Transverse colon (tissue), 4 donors: ENCODE results near the gene YTHDF1. TPM values are rescaled to one million over a fixed set of nuclear protein-coding genes. Genes with fewer than 3 reads are reported as not detected.

Experiments
- DNase-seq: peaks from one replicate; pipeline ENCODE4 v3.0.0-alpha.2; 2019
- H3K27ac ChIP-seq, 4 donors: fragments of 200-600 bp; sonication (generic); 2 replicates each; pipeline ENCODE4 v1.5.1; 2016 to 2018; ENCODE audit warnings: inconsistent platforms in 4 of 4
- H3K27me3 ChIP-seq: fragments of 200-600 bp; sonication (generic); 2 replicates; pipeline ENCODE4 v1.5.1; 2017; ENCODE audit warnings: inconsistent platforms
- H3K36me3 ChIP-seq, 4 donors: fragments of 200-600 bp; sonication (generic); 2 replicates each; pipeline ENCODE4 v1.5.1; 2017 to 2019; ENCODE audit warnings: inconsistent platforms in 4 of 4
- H3K4me1 ChIP-seq, 4 donors: fragments of 200-600 bp; sonication (generic); 2 replicates each; pipeline ENCODE4 v1.5.1; 2017 to 2020; ENCODE audit warnings: inconsistent platforms in 4 of 4
- H3K4me3 ChIP-seq, 4 donors: fragments of 200-600 bp; sonication (generic); 1 replicate in 1 of 4; 2 replicates in 3 of 4; pipeline versions ENCODE4 v1.5.1 to v1.6.1; 2017 to 2019; ENCODE audit warnings: inconsistent platforms in 4 of 4
- H3K9me3 ChIP-seq, 2 donors: fragments of 200-600 bp; sonication (generic); 2 replicates each; pipeline ENCODE4 v1.5.1; 2017 to 2019; ENCODE audit warnings: inconsistent platforms in 2 of 2
- EP300 ChIP-seq: sonication (generic); formaldehyde crosslinking; IDR thresholded peaks from one replicate; pipeline ENCODE4 v1.6.1; 2017; ENCODE audit warnings: antibody characterized with exemption, low read depth
- POLR2A ChIP-seq: fragments of 450-650 bp; IDR thresholded peaks from one replicate; pipeline ENCODE4 v1.6.1; 2016; ENCODE audit warnings: antibody characterized with exemption, mild to moderate bottlenecking, moderate library complexity
- POLR2AphosphoS5 ChIP-seq, 3 donors: sonication (generic); formaldehyde crosslinking; IDR thresholded peaks; one replicate each; pipeline ENCODE4 v1.6.1; 2016; ENCODE audit warnings: antibody characterized with exemption in 3 of 3
- WGBS, 2 donors: methylation state at CpG; one replicate each; pipeline ENCODE4 v1.1.5; 2018; ENCODE audit warnings: low coverage in 1 of 2; 5-methylcytosine and 5-hydroxymethylcytosine counted together
- in situ Hi-C, 4 donors: fragments of 200-750 bp; cut with MboI; loops; one replicate each; pipeline versions ENCODE4 v1.15.0 to v1.15.1; 2017; ENCODE audit warnings: low sequenced_read_pairs in 3 of 4, low pct_ligation_motif_present in 1 of 4, low pct_unique_long_range_greater_than_20kb in 1 of 4
- intact Hi-C: fragments of 100-400 bp; cut with DNase I; formaldehyde crosslinking; loops from one replicate; pipeline ENCODE4 v1.15.1; 2023; ENCODE audit warnings: low total_unique reads
- total RNA-seq, 4 donors: library from RNA; depleted of rRNA; stranded (reverse); fragments of >200 nt; gene quantifications; one replicate each; pipeline ENCODE4 v1.1.0, GENCODE V29; 2016
- TF ChIP-seq, protein P1 (sequence below), 5 experiments: fragments of 200-600 bp in 3 of 5; fragments of 450-650 bp in 2 of 5; sonication (generic) in 3 of 5; IDR thresholded peaks; 1 replicate in 2 of 5; 2 replicates in 3 of 5; pipeline ENCODE4 v1.5.1; 2016 to 2017; ENCODE audit warnings: antibody characterized with exemption in 5 of 5, inconsistent platforms in 3 of 5, mild to moderate bottlenecking in 2 of 5, moderate library complexity in 1 of 5

YTHDF1 gene
- total RNA-seq, 4 donors from 2014 or later, result 29.4 to 35.2 (median 32.9) TPM

DNA sequence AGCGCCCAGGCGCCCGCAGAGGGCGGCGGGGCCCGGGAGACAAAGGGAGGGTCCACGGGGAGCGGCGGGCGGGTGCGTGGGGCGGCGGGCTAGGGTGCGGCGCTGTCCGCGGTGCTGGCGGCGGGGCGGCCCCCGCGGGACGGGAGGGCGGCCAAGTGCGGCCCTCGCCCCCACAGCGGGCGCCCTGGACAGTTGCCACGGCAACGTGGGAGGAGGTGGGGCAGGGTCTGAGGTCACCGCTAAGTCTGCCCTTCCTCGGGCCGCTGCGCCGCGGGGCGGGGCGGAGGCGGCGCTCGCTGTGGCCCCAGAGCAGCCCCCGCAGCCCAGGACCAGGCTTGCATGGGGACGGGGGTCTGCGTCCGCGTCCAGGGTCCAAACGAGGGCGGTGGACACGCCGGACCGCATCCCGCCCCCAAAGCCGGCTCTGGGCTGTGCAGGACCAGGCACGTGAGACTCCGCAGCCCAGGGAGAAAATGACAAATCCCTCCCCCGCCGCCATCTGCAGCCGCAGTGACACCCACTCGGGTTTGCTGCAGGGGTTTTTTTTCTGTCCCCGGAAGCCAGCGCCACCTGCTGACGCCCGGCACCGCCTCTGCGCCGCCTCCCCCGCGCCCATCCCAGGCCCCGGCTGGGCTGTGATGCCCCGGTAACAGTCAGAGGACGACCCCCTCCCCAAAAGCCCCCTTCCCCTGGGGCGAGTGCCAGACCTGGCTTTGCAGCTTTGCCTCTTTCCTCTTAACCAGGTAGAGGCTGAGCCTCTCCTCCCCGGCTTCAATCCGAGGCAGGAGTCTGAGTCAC, 36.8 kb downstream of the YTHDF1 start:
- no peaks in the 10 kb centered on the region for H3K36me3 ChIP-seq
- no peak overlapping the region for H3K27ac ChIP-seq
- peaks cover 0 to 33% (median 19%) of the 10 kb centered on the region in 4 donors for H3K4me1 ChIP-seq
- peak; percentile 33 for DNase-seq
- H3K4me3 ChIP-seq, result peak overlapping the region in 1 of 4 donors; percentile 35
- no peaks in the 10 kb centered on the region for H3K9me3 ChIP-seq
- WGBS, 2 donors, result 1% methylated on average over 35 of the region's 74 CpGs; no CpG with 5 or more reads in 1 of the 2 donors
- TF ChIP-seq, protein P1, sequence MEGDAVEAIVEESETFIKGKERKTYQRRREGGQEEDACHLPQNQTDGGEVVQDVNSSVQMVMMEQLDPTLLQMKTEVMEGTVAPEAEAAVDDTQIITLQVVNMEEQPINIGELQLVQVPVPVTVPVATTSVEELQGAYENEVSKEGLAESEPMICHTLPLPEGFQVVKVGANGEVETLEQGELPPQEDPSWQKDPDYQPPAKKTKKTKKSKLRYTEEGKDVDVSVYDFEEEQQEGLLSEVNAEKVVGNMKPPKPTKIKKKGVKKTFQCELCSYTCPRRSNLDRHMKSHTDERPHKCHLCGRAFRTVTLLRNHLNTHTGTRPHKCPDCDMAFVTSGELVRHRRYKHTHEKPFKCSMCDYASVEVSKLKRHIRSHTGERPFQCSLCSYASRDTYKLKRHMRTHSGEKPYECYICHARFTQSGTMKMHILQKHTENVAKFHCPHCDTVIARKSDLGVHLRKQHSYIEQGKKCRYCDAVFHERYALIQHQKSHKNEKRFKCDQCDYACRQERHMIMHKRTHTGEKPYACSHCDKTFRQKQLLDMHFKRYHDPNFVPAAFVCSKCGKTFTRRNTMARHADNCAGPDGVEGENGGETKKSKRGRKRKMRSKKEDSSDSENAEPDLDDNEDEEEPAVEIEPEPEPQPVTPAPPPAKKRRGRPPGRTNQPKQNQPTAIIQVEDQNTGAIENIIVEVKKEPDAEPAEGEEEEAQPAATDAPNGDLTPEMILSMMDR (IDR thresholded peaks at IDR 0.05), result peak in 4 of 5 experiments; percentile 30 to 52 (median 34)
- TF ChIP-seq EP300, result no peak
- peaks cover 83% of the 10 kb centered on the region for H3K27me3 ChIP-seq
- intact Hi-C loops (loop anchor here (5.0 kb wide), 1 partner anchor 122 kb away; no protein-coding TSS in a partner anchor), in situ Hi-C loops (no loop called here)

DNA sequence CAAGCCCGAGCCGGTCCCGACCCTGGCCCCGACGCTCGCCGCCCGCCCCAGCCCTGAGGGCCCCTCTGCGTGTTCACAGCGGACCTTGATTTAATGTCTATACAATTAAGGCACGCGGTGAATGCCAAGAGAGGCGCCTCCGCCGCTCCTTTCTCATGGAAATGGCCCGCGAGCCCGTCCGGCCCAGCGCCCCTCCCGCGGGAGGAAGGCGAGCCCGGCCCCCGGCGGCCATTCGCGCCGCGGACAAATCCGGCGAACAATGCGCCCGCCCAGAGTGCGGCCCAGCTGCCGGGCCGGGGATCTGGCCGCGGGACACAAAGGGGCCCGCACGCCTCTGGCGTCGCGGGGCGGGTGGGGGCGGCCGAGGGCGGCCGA, 37.5 kb downstream of the YTHDF1 start:
- H3K27me3 ChIP-seq, result peaks cover 89% of the 10 kb centered on the region
- in situ Hi-C loops (no loop called here), intact Hi-C loops (loop anchor here (5.0 kb wide), 1 partner anchor 121 kb away; no protein-coding TSS in a partner anchor)
- no peaks in the 10 kb centered on the region for H3K36me3 ChIP-seq
- H3K27ac ChIP-seq, result no peak overlapping the region
- DNase-seq, result no peak
- WGBS, 2 donors, result 20% methylated on average over 2 of the region's 49 CpGs; no CpG with 5 or more reads in 1 of the 2 donors
- H3K4me1 ChIP-seq, result peaks cover 0 to 33% (median 19%) of the 10 kb centered on the region in 4 donors
- H3K4me3 ChIP-seq, result no peak overlapping the region
- no peak for TF ChIP-seq POLR2AphosphoS5 (IDR thresholded peaks at IDR 0.05)
- TF ChIP-seq POLR2A, result no peak
- TF ChIP-seq, protein P1 (IDR thresholded peaks at IDR 0.05), result no peak
- TF ChIP-seq EP300, result no peak
- no peaks in the 10 kb centered on the region for H3K9me3 ChIP-seq

DNA sequence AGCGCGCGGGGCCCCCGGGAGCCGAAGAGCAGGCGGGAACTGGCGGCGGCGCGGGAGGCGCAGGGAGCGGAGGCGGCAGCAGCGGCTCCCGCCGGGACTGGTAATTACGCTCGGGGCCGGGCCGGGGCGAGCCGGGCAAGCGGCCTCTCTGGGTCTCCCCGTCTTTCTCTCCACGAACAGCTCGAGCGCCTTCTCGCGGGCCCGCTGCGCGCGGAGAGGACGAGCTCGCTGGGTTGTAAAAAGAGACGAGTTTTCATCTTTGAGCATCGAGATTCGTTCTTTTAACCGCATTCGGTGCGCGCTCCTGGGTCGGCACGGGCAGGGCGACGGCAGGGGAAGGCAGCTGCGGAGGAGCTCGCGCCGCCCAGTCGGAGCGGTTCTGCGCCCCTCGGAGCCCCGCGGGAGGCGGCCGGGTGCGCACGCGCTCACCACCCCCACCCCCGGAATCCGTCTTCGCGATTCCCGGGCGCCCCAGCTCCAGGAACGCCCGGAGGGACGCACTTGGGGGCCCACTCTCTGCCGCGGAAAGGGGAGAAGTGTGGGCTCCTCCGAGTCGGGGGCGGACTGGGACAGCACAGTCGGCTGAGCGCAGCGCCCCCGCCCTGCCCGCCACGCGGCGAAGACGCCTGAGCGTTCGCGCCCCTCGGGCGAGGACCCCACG, 38.0 kb downstream of the YTHDF1 start:
- in situ Hi-C loops, result no loop called here
- no peak overlapping the region for H3K27ac ChIP-seq
- TF ChIP-seq EP300, result no peak
- TF ChIP-seq, protein P1 (IDR thresholded peaks at IDR 0.05), result no peak
- no peak for TF ChIP-seq POLR2AphosphoS5 (IDR thresholded peaks at IDR 0.05)
- no peak for TF ChIP-seq POLR2A
- H3K27me3 ChIP-seq, result peaks cover 94% of the 10 kb centered on the region
- intact Hi-C loops, result loop anchor here (5.0 kb wide), 1 partner anchor 121 kb away; no protein-coding TSS in a partner anchor
- no peak for DNase-seq
- H3K4me1 ChIP-seq, result peaks cover 0 to 33% (median 19%) of the 10 kb centered on the region in 4 donors
- no peaks in the 10 kb centered on the region for H3K9me3 ChIP-seq
- peak overlapping the region in 1 of 4 donors; percentile 9 for H3K4me3 ChIP-seq
- 3% methylated on average over 32 of the region's 90 CpGs; no CpG with 5 or more reads in 1 of the 2 donors for WGBS, 2 donors
- H3K36me3 ChIP-seq, result no peaks in the 10 kb centered on the region

DNA sequence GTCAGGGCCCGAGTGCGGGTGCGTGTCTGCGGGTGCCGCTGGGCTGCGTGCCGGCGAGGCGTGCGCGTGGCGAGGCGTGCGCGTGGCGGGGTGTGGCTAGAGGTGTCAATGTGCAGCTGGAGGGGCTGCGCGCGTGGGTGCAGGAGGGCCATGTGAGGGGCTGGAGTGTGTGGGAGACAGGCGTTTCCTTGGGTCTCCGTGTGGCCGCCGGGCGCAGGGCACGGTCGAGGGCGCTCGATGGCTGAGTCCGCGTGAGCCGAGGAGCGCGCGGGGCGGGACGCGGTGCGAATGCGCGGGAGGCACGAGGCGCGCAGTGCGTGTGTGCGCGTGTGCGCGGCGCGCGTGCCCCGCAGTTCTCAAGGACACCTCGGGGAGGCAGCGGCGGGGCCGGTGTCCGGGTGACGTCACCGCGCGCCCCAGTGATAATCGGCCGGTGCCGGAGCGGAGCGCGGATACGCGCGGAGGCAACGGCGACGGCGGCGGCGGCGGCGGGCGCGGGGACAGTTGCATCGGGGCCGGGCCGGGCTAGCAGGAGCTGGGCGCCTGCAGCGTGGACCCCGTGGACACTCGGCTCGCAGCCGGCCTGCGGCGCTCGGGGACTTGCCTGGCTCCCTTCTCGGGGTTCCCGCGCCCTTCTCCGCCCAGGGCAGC, 38.7 kb downstream of the YTHDF1 start:
- no peak for TF ChIP-seq POLR2AphosphoS5 (IDR thresholded peaks at IDR 0.05)
- TF ChIP-seq POLR2A, result no peak
- TF ChIP-seq, protein P1 (IDR thresholded peaks at IDR 0.05), result no peak
- TF ChIP-seq EP300, result no peak
- Histone ChIP-seq H3K27me3 (peaks cover 94% of the 10 kb centered on the region), H3K4me1 (peaks cover 0 to 33% (median 19%) of the 10 kb centered on the region in 4 donors), H3K36me3 (no peaks in the 10 kb centered on the region), H3K27ac (no peak overlapping the region), H3K9me3 (no peaks in the 10 kb centered on the region), H3K4me3 (peak overlapping the region in 1 of 4 donors; percentile 9)
- WGBS, 2 donors, result 5% methylated on average over 78 of the region's 96 CpGs; no CpG with 5 or more reads in 1 of the 2 donors
- intact Hi-C loops (loop anchor here (5.0 kb wide), 1 partner anchor 120 kb away; no protein-coding TSS in a partner anchor), in situ Hi-C loops (no loop called here)
- DNase-seq, result no peak
